ENCODE measurements around the gene NCCRP1. TPM values are rescaled to one million over a fixed set of nuclear protein-coding genes. Genes with fewer than 3 reads are reported as not detected.
A peak's percentile ranks its signal among the peaks of the same experiment; 100 is the strongest.

NCCRP1 gene
- total RNA-seq, 1 donor from 2014 or later, result 11.7 TPM

DNA sequence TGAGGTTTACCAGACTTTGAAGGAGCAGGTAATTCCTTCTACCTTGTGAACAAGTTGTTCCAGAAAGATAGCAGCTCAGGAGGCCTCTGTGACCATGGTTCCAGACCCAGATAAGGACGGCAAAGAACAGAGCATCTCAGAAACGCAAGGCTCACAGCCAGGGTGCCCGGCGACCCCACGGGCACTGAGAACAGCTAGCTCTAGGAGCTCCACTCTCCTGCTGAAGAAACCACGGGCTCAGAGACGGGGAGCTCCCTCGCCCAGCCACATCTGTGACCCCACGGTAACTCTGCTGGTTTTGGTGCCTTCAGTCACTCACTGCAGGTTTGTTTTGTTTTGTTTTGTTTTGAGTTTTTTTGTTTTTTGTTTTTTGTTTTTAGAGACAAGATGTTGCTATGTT, 16.0 kb upstream of the NCCRP1 start:
- no peak for DNase-seq

DNA sequence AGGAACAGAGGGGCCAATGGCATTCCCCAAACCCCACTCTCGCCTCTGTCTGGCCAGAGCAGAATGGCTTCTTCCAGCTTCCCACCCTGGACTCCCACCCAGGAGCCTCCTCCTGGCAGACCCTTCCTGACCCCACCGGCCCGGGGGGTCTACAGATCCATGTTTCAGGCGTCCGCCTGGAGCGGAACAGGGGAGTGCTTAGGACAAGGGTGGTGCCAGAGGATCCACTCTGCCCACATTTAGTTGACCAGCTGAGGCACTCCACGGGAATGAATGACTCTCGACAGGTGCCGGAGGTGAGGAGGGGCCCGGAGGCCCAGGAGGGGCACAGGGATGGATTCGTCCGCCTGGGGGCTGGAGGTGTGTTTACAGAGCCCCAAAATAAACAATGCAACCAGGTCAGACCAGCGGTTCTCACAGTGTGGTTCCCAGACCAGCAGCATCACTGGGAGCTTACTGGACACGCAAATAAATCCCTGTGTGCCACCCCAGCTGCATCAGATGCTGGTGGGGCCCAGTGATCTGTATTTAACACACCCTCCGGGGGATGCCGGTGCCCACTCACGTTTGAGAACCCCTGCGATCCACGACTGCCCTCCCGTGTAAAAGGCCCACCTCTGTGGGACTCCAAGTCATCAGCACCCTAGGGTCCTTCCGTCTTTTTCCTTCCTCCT, 15.1 kb upstream of the NCCRP1 start:
- DNase-seq, result no peak

DNA sequence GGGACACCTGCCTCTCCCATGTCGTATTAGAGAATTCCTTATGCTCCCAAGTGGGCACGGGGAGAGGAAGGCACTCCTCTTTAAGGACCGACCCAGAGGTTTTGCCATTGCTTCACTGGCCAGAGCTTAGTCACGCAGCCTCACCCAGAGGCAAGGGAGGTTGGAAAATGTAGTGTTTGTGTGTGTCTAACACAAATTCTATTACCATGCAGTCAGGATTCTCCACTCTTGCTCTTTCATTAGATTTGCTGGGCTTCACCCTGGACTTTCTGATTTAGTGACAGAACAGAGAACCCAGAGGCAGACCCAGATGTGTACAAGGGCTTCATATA, 14.6 kb upstream of the NCCRP1 start:
- DNase-seq, result no peak

DNA sequence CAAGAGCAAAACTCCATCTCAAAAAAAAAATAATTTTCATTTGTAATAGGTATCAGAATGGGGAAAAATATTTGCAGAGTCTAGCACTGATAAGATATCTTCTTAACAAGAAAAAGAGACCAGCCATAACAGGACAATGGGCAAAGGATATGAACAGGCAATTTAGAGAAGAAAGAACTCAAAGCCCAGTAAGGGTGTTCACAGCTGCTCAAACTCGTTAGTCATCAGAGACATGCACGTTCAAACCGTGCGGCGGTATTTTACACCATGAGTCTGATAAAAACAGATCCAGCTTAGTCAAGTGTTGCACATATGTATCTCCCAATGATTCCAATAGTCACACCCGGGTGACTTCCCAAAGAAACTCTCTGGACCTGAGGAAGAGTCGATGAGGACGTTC, 13.7 kb upstream of the NCCRP1 start:
- DNase-seq, result no peak

DNA sequence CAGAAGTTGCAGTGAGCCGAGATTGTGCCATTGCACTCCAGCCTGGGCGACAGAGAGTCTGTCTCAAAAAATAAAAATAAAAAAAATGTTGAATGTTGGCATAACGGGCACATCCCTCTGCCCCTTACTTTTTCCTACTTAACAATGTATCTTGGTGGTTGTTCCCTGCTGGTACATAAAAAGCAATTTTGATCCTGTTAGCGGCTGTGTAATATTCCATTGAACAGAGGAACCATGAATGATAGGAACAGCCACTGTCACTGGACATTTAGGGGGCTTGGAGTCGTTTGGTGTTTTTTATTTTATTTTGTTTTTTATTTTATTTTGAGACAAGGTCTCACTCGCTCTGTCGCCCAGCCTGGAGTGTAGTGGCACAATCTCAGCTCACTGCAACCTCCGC, 10.4 kb upstream of the NCCRP1 start:
- DNase-seq, result no peak

DNA sequence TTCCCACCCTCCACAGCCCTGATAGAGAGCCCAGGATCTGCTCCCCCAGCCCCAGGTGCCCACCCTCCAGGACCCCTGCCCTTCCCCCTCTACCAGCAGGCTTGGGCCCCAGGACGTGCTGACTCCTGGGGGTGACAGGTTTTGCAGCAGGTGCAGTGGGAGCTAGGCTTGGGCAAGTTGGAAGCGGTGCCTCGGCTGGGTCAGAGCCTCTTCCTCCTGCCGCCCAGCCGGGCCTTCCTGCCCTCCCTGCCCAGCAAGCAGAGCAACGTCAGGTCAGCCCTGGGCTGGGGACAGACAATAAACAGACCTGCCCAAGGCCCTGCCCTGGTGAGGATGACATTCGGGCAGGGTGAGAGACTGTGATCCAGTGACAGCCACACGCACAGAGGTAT, 9.2 kb upstream of the NCCRP1 start:
- DNase-seq, result no peak

DNA sequence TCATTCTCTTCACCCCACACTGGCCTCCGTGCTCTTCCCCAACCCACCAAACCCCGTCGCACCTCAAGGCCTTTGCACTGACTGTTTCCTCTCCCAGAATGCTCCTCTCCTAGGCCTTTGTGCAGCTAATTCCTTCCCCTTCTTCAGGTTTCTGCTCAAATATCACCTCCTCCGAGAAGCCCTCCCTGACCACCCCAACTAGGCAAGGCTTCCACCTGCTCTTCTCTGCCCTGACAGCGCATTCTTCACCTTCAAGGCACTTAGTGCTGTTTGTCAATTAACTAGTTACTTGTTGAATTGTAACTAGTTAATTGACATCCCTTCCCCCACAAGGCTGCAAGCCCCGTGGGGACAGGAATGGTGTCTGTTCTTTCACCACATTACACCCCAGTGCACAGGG, 7.8 kb upstream of the NCCRP1 start:
- DNase-seq, result no peak

DNA sequence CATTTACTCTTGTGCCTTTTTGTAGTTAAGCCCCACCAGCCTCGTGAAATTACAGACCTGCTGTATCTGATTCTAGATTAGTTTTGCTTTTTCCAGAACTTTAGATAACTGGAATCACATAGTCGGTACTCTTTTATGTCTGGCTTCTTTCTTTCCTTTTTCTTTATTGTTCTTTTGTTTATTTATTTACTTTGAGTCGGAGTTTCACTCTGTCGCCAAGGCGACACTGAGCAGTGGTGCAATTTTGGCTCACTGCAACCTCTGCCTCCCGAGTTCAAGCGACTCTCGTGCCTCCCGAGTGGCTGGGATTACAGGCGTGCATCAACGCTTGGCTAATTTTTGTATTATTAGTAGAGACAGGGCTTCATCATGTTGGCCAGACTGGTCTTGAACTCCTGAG, 6.0 kb upstream of the NCCRP1 start:
- DNase-seq, result no peak

DNA sequence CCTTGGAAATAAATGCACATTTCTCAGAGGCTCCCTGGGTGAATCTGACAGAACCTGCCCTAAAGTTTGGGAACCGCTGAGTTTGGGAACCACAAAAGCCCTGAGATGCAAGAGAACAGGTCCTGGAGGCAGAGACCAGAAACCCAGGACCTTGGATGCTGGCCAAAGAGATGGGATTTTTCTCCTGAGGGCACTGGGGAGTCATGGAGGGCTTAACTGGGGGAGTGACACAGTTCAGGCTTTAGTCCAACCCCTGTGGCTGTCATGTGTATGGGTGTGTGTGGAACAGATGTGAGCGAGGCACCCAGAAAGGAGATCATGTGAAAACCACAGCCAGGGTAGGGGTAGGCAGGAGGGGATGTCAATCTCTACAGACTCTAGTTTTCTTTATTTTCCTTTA, 3.9 kb upstream of the NCCRP1 start:
- DNase-seq, result no peak

DNA sequence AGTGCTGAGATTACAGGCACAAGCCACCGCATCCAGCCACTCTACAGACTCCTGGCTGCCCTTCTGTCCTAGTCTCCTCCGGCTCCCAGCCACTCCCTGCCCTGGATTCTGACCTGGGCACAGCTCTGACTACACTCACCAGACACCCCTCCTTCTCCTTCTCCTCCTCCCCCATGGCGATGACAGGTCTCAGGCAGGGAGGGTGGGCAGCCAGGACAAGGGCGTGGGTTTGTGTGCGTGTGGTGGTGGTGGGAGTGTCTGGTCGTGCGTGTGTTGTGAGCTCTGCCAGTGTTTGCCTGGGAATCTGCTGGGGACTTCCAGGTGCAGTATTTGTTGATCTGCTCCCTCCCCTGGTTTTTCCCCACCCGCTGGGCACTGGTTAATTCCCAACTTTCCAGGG, 3.0 kb upstream of the NCCRP1 start:
- no peak for DNase-seq

DNA sequence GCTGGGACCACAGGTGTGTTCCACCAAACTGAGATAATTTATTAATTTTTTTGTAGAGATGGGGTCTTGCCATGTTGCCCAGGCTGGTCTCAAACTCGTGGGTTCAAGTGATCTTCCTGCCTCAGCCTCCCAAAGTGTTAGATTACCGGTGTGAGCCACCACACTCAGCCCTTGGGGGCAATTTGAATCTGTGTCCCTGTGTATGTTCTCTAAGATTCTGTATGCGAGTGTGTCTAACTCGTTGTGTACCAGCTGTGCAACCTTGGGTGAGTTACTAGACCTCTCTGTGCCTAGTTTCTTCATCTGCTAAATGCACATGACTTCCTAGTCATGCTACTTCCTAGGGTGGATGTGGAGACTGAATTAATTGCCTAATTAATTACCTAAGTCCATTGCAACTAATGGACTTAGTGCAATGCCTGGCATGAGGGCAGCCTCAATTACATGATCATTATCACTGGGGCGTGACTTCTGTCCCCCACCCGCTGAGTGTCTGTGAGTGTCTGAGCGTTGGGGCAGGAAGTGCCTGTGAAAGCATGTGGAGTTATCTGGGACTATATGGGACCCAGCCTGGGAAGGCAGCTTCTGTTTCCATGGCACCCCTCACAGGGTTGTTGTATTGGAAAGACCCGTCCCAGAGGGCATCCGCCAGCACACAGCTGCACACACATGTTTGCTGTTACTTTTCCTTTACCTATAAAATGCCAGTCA, 1.8 kb upstream of the NCCRP1 start:
- peak; percentile 9 for DNase-seq

DNA sequence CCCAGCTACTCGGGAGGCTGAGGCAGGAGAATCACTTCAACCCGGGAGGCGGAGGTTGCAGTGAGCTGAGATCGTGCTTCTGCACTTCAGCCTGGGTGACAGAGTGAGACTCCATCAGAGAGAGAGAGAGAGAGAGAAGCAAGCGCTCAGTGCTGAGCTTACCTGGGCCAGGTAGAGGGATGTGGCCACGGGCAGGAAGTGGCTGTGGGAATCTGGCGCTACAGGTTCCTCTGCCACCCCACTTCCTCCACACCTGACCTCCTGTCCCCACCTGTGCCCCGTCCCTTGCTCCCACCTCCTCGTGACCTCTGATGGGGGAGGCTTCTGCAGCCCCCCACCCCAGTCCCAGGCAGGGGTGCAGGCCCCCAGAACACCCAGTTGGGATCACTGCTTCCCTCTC, 1.0 kb upstream of the NCCRP1 start:
- DNase-seq, result no peak

DNA sequence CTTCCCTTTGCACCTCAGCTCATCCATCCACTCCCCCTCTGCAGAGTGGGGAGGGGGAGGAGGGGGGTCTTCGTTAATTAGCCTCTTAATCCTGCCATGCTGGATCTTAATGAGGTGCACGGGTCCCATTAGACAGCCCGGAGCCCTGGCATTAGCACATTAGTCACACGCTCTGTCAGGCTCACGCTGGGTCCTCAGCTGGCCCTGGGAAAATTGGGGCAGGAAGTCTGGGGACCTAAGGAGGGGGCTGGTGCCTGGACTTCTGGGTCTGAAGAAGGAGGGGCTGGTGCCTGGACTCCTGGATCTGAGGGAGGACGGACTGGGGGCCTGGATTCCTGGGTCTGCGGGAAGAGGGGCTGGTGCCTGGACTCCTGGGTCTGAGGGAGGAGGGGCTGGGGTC, 444 bp upstream of the NCCRP1 start:
- no peak for DNase-seq

DNA sequence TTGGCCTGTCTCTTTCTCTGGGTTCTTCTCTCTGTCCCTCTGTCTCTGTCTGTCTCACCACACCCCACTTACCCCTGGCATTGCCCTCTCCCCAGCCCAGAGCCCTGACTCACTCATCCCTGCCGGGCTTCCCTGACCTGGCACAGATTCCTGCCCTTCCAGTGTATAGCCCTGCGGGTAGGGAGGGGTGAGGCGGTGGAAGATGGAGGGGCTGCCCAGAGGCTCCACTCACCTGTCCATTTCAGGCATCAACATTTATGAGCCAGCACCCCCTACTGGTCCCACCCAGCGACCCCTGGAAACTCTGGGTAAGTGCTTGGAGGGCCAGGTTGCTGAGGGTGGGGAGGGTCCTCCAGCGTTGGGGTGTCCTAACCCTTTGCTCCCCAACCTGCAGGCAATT, 1.0 kb downstream of the NCCRP1 start:
- no peak for DNase-seq

DNA sequence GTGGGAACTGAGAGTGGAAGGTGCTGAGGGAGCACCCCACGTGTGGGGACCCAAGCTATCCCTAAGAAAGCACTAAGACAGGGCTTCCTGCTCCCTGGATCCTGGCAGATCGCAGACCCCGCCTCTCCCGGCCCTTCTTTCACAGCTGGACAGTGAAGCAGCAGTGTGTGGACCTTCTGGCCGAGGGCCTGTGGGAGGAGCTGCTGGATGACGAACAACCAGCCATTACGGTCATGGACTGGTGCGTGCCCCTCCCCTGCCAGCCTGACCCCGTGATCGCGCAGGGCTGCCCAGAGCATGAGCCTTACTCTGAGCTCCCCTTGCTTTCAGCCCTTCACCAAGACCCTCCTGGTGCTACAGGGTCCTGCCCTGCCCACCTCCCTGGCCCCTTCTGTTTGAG, 2.3 kb downstream of the NCCRP1 start:
- no peak for DNase-seq

DNA sequence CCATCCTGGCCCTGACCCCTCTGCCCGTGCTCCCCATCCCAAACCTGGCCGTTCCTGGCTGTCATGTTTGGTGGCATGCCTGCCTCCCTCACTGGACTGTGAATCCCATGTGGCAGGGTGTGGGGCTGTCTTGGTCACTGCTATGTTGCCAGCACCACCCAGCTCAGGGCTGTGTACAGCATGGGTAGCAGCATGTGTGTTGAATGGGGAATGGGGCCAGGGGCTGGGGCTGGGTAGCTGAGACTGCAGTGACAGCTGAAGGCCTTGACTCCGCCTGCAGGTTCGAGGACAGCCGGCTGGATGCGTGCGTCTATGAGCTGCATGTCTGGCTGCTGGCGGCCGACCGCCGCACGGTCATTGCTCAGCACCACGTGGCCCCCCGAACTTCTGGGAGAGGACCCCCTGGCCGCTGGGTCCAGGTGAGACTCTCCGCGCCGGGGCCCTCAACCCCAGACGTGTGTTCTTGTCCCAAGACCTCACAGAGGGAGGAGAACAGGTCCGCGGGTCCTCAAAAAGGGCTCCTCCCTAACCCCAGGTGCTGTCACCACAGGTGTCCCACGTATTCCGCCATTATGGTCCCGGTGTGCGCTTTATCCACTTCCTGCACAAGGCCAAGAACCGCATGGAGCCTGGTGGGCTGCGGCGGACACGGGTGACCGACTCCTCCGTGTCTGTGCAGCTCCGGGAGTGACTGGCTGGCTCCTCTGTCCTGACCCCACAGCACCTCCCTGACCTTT, 3.5 kb downstream of the NCCRP1 start:
- no peak for DNase-seq

DNA sequence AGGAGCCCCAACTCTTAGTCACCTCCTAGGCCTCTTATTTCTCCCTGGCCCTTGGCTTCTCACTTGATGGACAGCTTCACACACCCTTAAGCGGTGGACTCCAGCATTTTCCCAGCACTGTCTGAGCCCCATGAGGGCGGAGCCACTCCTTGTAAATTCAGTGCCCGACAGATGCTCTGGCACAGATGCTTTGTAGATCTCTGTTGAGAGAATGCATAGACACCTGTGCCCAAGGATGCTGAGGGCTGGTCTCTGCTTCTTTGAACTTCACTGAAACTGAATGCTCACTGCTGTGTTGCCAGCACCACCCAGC, 4.0 kb downstream of the NCCRP1 start:
- DNase-seq, result no peak

DNA sequence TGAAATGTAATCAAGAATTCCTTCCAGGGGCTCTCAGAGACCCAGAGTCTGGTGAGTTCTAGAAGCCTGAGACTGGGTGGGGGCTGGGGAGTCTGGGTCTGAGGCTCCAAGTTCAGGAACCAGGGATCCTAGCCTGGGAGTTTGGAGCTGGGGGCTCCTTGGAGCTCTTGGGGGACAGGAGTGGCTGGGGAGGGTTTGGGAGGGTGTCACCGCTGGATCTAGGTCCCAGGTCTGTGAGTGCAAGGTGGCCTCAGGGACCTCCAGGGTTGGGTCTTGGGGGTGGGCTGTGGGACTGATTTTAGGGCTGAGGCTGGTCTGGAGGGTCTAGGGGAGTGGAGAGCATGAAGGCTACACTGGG, 6.2 kb downstream of the NCCRP1 start:
- no peak for DNase-seq

DNA sequence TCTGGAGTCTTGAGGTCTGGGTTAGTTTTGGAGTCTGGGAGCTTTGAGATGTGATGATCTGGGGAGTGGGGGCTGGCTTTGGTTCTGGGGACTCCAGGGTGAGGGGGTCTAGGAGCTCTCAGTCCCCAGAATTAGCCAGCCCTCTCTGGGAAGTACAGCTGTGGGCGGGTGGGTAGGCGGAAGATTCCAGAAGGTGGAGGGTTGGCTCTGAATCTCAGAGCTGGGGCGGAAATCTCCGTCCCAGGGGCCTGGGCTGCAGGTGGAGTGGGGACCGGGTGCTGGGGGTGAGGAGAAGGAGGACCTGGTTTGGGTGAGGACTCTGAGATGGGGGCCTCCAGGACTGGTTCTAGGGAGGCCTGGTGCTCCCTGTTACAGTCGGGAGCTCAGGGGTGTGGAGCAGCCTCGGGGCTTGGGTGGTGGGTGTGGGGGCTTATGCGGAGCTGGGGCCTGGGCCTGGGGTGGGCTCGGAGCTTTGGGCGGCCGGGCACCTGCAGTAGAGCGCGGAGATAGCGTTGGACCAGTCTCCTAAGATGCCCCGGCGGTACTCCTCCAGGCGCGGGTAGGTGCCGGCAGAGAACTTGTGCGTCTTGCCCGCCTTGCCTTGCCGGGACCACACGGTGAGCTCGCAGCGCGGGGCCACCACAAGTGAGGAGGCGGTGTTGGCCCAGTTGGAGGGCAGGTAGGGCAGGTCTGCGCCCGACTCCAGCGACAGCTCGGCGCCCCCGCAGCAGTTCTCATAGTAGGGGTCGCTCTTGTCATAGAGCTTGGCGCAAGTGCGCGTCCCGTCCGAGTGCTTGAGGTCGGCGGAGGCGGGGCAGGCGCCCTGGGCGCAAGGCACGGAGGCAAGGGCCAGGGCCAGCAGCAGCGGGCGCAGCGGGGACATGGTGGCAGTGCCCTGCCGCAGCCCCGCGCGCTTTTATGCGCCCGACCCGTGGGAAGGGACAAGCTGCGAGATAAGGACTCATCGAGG, 6.9 kb downstream of the NCCRP1 start, which contains the start of gene SYCN:
TSS of gene SYCN (minus strand) at position 892 of the 970 bp plus-strand sequence. CDS start at position 883, 9 bp downstream.
- no peak for DNase-seq

DNA sequence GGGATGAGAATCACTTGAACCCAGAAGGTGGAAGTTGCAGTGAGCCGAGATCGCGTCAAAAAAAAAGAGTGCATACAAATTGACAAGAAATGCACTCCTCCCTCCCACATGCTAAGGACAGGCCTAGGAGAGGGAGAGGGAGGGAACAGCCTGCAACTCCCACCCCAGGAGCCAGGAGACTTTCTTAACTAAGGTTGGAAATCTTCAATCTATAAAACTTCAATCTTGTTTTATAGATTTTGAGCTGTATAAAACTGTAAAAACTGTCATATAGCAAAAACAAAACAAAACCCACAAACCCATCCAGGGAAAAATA, 8.6 kb downstream of the NCCRP1 start:
- DNase-seq, result no peak

DNA sequence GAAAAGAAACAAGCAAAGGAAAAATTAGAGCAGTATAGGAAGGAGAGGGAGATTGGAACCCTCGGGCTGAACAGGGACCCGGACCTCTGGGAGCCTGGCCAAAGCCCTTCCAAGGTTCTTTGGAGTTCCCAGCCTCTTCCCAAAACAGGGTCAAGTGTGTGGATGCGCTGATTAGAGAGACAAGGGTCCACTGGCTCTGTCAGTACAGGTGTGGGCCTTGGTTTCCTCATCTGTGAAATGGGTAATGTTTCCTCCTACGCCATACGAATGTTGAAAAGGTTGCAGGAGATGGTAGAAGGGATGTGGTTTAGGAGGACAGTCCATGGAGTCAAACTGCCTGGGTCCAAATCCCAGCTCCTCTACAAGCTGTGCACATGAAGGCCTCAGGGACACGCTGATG, 9.4 kb downstream of the NCCRP1 start:
- no peak for DNase-seq

DNA sequence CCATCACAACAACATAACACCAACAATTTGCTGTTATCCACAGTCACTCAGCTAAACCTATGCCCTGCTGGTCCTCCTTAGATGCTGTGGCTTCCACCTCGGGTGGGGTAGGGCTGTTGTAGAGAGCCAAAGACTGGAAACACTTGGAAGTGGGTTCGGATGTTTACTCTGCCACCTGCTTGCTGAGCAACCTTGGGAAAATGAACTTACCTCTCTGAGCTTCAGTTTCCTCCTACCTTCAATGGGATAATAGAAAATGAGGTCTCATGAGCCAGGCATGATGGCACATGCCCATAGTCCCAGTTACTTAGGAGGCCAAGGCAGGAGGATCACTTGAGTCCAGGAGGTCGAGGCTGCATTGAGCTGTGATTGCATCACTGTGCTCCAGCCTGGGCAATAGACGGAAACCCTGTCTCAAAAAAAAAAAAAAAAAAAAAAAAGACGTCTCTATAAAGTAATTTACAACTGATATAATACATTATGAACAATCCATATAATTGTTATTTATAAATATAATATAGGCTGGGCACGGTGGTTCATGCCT, 10.6 kb downstream of the NCCRP1 start:
- no peak for DNase-seq
